Measurements from ENCODE around the gene COG5.

- no peak for TF ChIP-seq CTCF (IDR thresholded peaks at IDR 0.05; ENCODE audit: insufficient read depth, low read length)
- TF ChIP-seq GABPA (IDR thresholded peaks at IDR 0.05; ENCODE audit: low read depth) = no peak
- TF ChIP-seq POLR2AphosphoS5 (IDR thresholded peaks at IDR 0.05; ENCODE audit: low read depth) = no peak
- TF ChIP-seq REST (IDR thresholded peaks at IDR 0.05; ENCODE audit: insufficient replicate concordance, low read depth) = no peak
Measured at GRCh38 chr7:107292591-107292990, 271.1 kb downstream of the COG5 start.
